GM19238 (cell line): ENCODE measurements around the gene RPS21.
A peak's percentile ranks its signal among the peaks of the same experiment; 100 is the strongest.

Experiments
- DNase-seq: peaks from one replicate; pipeline ENCODE4 v3.0.0; 2011; ENCODE audit warnings: low spot score; ENCODE audit not compliant: insufficient read length

Gene RPS21

DNA sequence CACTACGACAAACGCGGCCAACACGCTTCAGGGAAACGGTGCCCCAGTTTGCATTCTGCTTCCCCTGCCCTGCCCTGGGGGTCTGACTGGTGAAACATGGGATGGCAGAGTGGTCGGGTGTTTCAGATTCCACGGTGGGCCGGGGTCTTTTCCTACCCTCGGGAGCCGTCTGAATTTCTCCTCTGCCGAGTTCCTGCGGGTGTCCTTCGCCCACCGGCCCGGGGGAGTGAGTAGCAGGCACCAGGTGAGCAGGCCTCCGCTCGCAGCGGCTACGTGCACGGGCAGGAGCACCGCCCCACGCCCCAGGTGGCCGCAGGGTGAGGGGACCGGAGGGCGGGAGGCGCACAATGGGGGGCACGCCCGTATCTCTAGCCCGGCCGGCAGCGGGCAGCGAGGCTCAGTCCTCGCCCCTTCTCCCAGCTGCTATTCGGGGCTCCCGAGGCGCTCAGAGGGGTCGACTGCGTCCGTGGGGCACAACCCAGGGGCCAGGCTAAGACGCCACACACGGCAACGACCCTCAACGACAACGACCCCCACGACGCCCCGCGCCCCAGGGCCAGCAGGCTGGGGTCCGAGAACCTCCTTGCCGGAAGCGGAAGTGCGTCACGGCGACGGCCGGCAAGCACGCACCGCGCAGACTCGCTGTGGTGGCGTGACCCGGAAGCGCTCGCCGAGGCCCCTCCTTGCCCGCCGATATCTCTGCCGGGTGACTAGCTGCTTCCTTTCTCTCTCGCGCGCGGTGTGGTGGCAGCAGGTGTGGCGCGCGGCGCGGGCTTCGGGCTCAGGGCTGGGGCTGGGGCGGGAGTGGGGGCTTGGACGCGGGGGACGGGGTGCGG, at the start of gene RPS21:
Gene RPS21, plus strand, starts transcription at position 721 of the 836 bp plus-strand sequence. CDS start 236 bp downstream, outside the sequence.
- DNase-seq = peak; percentile 98

DNA sequence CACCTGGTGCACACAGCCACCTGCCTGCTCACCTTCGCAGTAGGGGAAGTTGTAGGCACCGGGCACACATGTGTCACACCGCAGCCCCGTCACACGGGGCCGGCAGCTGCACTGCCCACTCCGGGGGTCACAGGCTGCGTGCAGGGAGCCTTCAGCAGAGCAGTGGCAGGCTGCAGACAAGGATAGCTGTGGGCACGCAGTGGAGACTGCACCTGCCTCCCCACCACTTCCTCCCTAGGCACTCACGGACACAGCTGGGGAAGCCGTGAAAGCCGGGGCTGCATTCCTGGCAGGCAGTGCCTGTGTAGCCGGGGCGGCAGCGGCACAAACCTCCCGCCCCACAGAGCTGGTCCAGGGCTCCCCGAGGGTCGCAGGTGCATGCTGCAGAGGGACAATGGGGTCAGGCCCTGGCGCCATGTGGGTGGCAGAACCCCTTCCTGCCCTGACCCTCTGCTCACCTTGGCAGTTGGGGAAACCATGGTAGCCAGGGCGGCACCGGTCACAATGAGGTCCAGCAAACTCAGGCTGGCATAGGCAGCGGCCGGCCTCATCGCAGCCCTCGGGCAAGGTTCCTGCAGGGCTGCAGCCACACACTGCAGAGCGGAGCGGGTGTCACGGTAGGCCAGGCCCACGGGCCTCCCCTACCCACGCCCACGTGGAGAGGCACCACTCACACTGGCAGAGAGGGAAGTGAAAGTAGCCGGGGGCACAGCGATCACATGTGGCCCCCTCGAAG, 49.2 kb upstream of the RPS21 start:
- no peak for DNase-seq

DNA sequence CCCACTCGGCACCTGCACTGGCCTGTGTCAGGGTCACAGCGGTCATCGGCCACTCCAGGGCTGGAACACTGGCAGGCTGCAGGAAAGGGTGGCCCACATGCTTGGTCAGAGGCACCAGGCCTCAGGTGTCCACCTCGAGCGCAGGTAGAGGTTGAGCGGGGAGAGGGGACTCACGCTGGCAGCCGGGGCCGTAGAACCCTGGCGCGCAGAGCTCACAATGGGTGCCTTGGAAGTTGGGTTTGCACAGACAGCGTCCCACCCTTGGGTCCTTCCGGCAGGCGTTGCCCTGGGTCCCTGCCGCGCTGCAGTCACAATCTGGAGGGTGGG, 48.6 kb upstream of the RPS21 start:
- no peak for DNase-seq

DNA sequence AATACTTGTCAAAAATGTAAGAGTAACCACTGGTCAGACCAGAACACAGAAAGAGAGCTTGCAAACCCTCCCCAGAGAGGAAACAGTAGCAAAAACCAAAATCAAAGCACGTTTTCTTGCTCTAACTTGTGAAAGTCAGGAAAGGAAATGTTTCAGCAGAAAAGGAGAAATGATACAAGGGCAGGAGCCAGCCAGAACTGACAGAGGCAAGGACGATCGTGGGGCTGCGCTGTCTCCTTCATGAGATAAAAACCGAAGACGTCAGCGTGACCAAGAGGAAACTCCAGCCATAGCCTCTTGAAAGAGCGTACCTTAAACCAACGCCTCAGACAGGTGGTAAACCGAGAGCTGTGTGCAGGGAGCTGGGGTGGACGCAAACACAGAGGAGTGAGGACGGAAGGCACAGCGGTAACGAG, 47.2 kb upstream of the RPS21 start:
- DNase-seq = peak; percentile 78

DNA sequence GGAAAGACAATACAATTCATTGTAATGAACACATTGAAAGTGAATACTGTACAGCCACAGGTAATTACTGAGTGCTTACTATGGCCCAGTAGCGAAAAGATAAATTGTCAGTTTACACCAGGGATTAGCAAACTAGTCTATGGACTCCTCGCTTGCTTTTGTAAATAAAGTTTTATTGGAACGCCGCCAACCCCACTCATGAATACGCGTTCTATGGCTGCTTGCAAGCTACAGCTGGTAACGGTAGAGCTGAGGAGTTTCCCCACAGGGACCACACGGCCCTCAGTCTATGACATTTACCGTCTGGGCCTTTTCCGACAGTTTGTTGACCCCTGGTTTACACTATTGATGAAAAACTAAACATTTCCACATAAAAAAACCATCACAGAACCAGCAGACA, 44.0 kb upstream of the RPS21 start:
- no peak for DNase-seq

DNA sequence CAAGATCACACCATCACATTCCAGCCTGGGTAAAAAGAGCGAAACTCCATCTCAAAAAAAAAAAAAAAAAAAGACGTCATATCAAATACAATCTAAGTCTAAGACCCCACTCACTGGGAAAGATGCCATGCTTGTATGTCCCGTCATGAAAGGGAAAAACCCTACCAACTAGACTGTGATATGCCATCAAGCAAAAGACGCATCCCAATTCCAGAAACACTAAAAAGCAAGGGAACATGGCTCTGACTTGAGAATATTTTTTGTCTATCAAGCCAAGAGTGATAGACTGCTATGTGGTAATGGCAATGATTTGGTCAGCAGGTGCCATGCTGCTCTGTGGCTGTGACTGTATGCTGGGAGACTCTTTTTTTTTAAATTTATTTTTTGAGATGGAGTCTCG, 42.8 kb upstream of the RPS21 start:
- no peak for DNase-seq

DNA sequence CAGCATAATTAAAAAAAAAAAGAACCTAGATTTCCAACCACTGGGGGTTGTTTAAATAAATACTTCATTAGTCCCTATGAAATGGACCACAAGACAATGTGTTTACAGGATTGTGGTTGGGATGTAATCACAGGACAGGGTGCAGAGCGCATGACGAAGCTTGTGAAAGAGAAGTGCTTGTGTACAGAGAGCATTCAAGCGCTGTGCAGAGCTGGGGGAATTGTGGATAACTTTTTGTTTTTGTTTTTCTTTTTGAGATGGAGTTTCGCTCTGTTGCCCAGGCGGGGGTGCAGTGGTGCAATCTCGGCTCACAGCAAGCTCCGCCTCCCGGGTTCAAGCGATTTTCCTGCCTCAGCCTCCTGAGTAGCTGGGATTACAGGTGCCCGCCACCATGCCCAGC, 42.1 kb upstream of the RPS21 start:
- DNase-seq = no peak

DNA sequence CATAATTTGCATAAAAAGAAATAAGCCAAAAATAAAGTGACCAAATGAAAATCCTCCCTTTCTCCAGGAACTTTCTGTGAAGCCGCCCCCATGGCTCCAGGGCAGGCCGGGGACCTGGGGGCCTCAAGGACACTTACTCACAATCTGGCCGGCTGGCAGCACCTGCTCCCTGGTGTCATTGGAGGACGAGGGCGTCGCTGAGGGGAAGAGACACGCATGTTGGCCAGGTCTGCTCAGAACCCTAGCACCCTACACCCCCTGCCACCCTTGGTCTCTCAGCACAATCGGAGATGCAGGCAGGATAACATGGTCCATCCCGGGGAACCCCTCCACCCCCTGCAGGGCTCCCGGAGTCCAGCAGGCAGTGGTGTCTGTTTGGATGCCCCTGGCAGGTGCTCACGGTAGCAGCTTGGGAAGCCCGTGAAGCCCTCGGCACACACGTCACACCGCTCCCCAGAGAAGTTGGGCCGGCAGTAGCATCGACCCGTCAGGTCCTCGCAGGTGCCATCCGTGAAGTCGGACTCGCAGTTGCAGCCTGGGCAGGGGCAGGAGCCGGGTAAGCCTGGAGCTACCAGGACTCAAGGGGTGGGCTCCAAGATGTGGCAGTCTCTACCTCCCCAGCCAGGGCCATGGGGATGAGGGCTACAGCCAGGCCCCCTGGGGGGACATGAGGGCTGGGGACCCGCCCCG, 41.1 kb upstream of the RPS21 start:
- DNase-seq = no peak

DNA sequence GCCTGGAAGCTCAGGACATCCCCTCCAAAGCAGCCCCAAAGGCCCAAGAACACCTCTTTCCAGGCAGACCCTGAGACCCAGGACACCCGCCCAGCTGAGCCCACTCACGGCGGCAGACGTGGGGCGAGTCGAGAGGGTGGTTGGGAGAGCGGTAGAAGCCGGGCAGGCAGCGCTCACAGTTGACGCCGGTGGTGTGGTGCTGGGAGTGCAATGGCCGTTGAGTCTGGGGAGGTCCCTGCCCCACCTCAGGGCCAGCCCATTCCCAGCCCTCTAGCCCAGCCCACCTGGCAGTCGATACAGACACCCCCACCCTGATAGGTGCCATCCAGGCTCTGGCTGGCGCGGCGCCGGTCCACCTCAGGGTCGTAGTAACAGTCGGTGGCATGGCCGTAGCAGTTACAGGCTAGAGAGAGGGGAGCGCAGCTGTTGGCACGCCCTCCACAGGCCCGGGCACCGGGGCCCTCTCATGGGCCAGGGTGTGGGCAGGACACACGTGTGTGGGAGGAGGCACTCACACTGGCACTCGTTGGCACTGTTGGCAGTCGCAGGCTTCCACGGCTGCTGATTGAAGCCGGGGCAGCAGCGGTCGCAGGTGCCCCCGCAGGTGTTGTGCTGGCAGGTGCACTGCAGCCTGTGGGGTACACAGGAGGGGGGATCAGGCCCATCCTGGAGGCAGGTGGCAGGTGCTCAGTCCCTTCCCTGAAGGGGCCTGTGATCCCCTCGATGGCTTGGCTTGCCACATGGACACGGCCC, 40.3 kb upstream of the RPS21 start:
- DNase-seq = no peak

DNA sequence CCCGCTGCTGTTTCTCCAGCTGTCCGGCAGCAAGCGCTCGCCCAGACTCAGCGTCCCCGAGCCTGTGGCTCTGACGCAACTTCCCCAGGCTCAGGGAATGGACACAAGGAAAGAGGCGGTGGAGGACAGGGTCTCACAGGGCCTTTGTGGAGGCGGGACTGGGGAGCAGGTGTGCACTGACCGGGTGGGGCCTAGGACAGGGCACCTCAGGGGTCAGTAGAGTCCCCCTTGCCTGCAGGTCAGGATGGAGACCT, 39.8 kb upstream of the RPS21 start:
- DNase-seq = no peak

DNA sequence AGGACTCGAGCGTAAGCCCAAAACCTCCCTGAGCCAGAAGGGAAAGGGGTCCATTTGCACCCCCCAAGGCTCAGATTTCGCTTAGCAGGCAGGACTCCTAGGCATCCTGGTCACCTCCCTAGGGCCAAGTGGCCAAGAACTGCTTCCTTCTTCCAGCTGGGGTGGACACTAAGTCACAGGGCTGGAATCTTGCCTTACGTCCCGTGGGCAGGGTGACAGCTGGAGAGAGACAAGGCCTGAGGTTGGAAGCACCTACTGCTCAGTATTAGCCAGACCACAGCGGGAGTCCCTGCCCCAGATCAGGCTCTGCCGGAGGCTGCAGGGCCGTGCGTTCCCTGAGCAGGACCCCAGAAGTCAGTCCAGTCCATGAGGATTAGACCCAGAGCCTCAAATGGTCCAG, 39.5 kb upstream of the RPS21 start:
- DNase-seq = no peak

DNA sequence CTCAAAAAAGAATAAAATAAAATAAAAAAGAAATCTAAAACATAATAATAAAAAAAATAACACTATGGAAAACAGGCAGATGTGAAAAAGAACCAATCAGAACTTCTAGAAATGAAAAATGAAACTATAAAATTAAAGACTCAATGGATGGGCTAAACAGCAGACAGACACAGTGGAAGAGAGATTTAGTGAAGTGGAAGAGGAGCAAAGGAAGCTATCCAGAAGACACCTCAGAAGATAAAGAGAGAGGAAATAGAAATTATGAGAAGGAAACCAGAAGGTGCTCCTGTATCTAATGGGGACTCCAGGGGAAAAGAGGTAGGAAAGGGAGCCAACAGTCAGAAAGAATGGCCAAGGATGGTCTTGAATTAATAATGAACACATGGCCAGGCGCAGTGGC, 38.3 kb upstream of the RPS21 start:
- DNase-seq = no peak

DNA sequence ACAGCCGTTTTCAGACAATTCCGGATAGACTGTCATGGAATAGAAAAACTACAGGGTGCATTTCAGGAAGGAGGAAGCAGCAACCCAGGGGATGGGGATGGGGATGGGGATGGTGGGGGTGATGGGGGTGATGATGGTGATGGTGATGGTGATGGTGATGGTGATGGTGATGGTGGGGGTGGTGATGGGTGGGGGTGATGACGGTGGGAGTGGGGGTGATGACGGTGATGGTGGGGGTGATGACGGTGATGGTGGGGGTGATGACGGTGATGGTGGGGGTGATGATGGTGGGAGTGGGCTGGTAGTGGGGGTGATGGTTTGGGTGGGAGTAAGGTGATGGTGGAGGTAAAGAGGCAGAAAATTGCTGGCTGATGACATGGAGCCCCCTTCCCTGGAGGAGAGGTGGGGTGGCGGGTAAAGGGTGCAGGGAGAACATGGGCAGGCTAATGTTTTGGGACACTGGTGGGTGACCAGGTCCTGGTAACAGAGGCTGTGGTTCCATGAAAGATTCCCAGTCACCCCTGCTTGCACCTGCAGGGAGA, 37.3 kb upstream of the RPS21 start:
- DNase-seq = no peak

DNA sequence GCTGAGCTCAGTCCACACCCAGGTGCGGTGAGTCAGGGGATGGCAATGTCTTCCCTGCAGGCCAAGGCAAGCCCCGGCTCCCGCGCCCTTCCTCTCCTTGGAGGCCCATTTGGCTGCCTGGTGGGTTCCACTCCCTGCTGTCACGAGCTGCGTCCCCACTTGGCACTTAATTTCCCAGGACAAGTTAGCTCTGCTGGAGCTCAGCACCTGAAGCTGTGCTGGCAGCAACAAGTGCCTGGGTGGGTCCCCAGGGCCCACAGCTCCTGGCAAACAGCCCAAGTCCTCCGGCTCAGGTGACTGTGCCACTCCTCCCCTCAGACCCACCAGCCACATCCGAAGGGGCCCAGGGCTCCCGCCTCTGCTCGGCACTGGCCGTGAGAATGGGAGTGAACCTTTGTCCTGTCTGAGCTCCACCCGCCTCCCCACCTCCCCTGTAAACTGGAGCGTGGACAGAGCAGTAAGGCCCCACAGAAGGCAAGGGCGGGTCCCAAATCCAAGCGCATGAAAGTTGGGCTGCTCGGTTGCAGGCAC, 36.7 kb upstream of the RPS21 start:
- no peak for DNase-seq

DNA sequence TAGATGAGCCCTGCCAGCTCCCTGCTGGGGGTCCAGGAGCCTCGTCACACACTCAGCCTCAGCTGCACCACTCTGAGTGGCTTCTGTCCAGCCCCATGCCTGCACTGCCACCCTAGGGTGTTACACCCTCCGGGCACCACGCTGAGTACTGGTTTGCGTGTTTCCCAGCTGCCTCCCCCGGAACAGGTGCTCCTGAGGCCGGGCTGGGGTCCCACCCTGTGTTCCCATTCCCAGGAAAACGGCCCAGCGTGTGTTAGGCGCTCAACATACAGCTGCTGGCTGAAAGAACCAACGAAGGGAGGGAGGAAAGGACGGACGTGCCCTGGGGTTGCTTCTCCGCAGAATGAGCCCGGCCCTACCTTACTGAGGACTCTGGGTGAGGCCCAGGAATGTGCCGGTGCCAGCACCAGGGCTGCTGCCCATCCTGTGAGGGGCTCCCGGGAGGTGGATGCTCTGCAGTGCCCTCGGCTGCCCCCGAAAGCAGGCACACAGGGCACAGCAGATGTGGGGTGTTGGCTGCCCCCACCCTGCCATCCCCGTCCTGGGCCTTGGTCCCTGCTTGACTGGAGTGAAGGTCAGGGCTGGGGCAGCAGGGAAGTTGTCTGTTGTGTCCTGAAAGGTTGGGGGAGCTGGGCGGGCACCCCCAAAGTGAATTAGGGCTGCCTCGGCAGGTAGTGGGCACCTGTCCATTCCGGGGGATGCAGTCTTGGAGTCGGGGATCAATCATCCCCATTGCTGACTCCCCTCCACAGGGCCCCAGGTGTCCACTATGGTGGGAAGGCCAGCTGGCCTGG, 36.1 kb upstream of the RPS21 start:
- no peak for DNase-seq

DNA sequence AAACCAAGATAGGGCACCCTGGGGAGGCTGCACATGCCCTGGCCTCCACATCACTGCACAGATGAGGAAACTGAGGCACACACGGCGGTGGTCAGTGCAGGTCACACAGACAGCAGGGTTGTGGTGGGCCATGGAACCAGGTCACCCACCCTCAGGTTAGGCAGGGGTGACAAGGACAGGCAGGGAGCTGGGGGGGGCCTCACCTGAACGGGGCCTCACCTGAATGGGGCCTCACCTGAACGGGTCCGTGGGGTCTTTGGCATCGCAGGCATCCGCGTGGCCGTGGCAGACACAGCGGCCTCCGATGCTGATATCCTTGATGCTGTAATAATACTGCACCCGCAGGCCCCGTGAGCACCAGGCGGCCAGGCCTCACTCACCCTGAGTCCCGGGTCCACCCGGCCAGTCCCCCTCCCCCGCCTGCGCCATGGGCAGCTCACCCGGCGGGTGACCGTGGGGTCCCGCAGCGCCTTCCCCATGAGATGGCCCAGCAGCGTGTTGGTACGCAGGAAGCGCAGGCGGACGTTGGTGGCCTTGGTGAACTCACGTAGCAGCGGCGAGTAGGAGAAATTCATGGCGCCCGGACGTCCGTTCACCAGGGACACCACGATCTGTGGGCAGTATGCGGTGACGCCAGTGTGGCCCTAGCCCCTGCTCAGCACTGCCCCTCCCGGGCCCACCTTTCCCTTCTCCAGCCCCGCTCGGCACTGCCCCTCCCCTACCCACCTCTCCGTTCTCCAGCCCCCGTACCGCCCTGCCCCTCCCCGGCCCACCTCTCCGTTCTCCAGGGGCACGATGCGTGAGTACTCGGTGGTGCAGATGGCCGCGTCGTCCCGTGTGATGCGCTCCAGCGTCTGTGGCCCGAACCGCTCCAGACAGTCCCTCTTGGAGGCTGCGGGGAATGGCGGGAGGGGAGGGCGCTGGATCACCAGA, 35.2 kb upstream of the RPS21 start:
- DNase-seq = no peak

DNA sequence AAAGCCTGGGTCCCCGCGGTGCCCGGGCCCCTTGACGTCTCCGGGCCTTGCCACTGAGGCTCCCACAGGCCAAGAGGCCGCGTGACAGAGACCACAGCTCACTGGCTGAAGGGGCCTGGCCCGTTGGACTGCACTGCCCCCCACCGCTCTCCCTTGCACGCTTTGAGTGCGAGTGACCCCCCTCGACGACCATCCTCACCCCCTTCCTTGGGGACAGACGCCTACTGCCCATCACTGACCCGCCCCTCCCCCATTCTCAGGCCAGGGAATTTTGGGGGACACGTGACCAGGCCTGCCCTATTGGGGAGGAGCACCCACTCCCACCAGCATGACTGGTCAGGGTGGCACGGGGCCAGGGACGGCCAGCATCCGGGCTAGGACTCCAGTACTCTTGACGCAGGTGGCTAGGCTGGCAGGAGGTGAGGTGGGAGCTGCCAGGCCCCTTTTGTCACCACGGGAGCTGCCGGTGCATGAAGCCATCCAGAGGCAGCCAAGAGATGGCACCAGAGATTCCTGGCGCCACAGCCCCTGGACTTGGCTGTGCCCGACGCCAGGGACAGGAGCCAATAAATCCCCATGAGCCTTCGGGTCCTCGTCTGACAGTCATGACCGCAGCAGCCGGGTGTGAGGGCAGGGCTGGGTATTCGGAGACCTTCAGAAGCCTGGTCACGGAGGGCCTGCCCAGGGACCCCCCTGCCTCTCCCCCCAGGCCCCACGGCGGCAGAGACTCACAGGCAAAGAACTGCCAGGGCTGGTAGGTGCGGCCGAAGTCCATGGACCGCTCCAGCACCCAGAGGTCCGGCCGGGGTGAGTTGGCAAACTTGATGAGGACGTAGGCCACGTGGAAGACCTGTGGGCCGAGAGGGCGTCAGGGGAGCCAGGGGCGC, 34.3 kb upstream of the RPS21 start:
- no peak for DNase-seq

DNA sequence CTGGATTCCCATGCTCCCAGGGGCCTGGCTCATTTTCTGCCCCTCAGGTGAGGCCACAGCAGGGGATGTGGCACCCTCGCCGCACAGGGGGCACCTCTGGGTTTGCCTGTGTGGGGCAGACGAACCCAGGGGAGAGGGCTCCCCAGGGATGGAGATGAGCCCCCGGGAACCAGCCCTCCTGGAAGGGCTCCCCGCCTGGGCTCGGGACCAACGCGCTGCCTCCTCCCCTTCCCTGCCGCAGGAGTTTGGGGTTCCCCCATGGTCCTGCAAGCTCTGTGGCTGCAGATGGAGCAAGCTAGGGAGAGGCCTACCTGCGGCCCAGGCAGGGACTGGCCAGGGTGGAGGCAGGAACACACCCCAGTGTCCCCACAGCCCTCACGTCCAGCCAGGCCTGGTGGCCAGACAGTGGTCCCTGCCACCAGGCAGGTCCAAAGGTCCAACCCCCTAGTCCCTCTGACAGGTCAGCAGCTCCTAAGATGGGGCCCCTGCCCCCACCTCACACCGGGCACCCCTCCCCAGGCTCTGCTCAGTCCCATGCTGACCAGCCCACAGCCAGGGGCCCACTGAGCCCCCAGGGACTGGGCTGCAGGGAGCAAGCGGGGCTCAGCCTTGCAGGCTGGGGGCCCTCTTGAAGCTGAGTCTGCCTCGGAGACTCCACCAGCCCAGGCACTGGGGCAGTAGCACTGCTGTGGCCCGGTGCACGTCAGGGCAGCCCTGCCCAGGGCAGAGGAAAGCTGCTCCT, 33.4 kb upstream of the RPS21 start:
- DNase-seq = no peak
